Measurements from ENCODE around the gene CSTPP1.
"Not testable (repeated sequence)": the region's sequence is repeated elsewhere in the genome, so short reads cannot be mapped to it uniquely, and the experiment has no call there.

Gene CSTPP1

DNA sequence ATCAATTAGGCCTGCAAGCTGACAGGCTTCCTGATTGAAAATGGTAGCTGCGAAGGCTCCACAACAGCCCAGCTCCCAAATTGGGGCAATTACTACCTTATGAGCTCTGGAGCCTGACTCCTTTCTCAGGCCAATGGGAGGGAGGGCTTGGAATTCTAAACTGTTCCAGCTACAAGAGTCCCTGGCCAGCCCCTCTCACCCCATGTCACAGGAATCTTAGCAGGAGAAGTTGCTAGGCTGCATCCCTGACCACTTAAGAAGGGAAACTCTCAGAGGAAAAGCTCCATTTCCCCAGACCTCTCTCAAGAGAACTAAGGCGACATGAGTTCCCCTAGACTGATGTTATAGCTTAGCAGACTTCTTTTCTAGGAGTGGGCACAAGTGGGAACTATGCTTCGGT, 23.1 kb upstream of the CSTPP1 start:
- no peak for DNase-seq

DNA sequence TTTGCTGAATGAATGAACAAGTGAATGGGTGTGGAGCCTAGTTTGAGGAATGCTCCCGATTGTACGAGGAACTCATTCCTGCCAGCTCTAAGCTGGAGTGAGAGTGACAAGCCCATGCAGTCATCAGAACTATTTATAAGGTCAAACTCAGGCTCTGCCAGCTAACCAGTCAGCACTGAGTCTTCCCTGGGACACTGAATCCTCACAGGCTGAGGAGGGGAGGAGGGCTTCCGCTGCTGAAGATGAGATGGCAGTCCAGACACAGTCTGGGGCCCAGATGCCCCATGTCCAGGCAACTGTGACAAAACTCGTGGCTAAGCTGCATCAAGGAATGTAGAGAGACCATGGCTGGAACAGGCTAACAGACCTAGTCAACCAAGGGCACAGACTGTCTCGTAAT, 22.2 kb upstream of the CSTPP1 start:
- DNase-seq, result no peak

DNA sequence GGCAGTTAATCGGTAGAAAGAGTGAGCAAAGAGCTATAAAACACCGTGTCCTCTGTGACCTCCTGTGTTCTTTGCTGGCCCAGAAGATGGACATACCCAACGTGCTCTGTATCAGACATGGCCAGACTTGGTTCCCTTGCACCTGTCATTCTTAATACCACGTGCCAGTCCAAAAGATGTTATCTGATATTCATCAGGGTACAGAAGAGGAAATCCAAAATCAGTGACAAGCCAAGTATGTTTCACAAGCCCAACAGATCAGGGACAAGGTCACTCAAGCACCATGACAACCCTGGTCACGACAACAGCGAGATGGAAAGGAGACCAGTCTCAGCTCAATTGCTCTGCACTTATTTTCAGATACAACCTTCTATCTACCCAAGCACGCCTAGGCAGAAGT, 21.7 kb upstream of the CSTPP1 start:
- no peak for DNase-seq

DNA sequence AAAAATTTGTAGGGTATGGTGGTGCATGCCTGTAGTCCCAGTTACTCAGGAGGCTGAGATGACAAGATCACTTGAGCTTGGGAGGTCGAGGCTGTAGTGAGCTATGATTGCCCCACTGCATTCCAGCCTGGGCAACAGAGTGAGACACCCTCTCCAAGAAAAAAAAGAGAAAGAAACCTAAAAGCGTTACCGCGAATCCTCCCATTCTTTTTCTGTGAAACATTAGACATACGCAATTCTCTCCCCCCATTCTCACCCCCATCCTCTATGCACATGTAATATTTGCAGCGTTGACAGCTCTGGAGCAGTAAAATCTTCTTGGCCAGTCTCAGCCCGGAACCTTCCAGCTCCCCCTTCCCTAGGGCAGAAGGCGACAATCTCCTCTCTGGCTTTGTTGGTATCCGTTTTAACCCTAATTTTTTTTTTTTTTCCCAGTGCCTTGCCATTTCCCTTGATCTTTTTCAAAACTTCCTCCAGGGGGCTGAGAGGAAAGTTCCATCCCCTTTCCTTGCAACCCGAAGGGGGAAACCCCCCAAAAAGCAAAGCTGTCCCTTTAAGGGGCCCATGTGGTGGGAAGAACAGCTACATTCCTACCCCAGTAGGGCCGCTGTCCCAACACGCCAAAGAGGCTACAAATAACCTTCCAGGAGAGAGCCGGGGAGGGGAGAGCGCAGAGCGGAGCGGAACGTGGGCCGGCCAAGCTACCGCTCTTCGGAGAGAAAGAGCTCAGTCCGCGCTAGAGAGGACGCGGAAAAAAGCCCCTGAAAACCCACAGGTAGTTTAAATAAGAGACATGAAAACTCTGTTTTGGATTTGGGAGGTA, 20.1 kb upstream of the CSTPP1 start:
- DNase-seq, result no peak

DNA sequence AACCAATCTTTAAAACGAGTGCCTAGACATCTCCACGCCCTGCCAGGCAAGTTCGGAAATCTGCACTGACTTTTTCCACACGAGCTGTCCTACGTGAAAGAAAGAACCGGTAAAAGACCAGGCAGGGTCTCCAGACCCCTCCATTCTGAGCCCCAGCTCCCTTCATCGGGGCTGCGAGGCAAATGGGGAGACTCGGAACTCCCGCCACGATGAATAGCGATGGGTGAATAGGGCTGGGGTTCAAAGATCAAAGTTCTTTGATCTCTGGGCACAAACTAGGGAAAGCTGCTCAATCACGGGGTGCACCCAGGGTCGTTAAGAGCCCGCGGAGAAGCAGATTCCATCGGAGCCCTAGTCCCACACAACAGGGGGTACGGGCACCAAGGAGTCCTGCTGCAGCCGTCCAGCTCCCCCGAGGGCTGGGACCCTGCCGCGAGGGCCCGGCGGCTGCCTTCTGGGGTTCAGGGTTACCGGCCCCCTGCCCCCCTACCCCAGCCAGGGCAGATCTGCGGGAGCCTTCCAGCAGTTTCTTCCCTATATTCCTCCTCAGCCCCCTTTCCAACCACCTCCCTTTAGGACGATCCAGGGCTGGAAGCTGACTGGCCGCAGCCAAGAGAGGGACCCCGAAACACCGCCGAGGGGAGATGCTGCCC, 19.3 kb upstream of the CSTPP1 start:
- DNase-seq, result no peak

DNA sequence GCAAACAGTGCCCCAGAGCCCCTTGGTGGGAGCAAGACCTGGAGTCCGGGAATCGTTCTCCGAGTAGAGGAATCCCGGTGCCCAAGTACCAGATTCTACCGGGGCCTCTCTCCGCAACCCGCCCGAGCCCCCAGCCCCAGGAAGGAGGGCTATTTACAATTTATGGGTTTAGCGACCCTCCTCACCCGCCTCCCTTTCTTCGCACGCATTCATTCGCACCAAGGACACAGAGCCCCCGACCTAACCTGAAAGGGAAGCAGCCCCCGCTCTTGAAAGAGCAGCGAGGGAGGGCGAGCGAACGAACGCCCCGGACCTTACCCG, 18.8 kb upstream of the CSTPP1 start:
- DNase-seq, result no peak

DNA sequence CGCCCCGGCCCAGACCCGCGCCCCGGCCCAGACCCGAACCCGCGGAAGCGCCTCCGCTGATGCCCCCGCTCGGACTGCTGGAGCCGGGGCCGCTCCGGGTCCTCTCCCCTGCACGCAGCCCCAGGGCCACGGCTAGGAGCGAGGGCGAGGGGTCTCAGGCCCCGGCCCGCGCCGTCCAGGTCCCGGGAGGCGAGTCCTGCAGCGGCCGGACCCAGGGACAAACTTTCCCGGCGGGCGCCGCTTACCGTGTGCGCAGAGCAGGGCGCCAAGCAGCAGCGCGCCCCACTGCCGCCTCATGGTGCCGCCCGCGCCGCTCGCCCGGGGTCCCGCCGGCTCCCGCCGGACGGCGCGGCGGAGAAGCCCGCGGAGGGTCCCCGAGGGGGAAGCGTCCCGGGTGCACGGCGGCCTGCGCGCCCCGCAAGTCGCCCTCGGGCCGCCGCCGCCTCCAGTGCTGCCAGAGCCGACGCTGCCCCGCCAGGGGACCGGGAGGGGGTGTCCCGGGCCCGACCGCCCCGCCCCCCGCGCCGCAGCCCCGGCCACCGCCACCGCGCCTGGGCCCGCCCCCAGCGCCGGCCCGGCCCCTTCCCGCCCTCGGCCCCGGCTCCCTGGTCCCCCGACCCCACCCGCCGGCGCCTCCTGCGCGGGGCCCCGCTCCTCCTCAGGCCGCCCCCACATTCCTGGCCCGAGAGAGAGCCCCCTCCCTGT, 18.3 kb upstream of the CSTPP1 start, which contains the start of gene LRP4:
LRP4 (minus strand) TSS at position 468 of the 705 bp plus-strand sequence; CDS start at position 297, 171 bp downstream.
- DNase-seq, result peak in 1 of 2 experiments; percentile 15

DNA sequence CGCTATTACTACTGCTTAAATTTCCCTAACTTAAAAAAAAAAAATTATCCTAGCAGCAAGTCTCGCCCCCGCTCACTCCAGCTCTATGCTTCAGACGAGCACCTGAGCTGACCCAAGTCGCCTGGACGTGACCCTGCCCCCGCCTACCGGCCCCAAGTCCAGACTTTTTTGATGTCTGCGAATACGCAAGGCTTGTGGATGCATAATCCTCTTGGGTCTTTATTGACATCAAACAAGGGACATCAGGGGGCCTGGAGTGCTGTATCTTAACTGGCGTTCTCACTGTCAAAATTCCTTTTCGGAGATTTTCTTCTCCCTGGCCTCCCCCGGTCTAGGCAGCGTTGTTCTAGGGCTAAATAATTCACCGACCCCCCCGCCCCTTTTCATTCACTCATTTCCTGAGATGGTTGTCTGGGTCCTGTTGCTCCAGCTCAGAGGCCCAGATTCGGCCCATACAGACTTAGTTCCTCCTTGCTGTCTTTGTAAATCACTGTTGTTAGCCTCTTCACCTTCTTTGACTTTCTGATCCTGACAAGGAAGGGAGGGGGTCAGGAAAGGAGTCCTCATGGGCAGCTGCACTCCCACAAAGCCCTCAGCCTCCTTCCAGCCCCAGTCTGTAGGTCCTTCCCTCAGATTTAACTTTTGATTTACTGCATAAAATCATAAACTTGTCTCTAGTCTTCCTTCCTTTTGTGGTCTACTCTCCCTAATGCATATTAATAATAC, 17.6 kb upstream of the CSTPP1 start:
- DNase-seq, result no peak

DNA sequence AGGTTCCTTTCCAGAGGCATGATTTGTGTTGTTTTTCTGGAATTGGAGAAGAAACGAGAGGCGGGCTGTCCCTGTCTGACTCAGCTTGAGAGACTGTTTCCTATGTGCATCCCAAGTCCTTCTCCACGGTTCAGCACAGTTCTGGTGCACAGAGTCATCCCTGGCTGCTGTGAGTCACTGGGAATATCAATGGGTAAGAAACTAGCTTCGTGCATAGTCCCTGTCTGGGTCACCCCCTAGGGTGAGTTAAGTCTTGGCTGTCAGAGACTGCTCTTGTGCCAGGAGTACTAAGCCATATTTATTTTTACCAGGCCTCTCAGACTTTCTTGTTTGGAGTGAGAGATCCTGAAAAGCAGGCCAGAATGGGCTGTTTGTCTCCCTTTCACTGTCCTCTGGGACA, 15.8 kb upstream of the CSTPP1 start:
- no peak for DNase-seq

DNA sequence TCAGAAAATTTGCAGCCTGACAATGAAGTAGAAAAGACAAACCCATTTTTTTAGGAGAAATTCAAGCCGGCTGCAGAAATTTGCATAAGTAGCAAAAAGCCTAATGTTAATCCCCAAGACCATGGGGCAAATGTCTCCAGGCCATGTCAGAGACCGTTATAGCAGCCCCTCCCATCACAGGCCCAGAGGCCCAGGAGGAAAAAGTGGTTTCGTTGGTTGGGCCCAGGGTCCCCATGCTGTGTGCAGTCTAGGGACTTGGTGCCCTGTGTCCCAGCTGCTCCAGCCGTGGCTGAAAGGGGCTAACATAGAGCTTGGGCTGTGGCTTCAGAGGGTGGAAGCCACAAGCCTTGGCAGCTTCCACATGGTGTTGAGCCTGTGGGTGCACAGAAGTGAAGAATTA, 8.6 kb upstream of the CSTPP1 start:
- DNase-seq, result not testable (repeated sequence)

DNA sequence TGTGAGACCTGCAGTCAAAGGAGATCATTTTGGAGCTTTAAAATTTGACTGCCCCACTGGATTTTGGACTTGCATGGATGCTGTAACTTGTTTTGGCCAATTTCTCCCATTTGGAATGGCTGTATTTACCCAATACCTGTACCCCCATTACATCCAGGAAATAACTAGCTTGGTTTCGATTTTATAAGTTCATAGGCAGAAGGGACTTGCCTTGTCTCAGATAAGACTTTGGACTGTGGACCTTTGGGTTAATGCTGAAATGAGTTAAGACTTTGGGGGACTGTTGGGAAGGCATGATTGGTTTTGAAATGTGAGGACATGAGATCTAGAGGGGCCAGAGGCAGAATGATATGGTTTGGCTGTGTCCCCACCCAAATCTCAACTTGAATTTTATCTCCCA, 7.9 kb upstream of the CSTPP1 start:
- DNase-seq, result not testable (repeated sequence)

DNA sequence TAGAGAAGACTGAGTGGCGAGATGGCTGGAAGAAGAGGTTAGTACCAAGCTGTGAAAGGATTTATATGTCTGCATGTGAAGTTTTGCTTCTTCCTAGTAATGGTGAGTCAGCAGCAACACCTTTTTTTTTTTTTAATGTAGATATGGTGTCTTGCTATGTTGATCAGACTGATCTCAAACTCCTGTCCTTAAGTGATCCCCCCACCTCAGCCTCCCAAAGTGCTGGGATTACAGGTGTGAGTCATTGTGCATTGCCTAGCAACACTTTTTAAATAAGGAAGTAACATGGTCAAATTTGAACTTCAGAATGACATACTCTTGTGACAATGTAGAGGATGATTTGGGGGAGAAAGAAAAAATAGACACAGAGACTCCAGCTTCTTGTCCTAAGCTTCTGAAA, 6.5 kb upstream of the CSTPP1 start:
- DNase-seq, result no peak

DNA sequence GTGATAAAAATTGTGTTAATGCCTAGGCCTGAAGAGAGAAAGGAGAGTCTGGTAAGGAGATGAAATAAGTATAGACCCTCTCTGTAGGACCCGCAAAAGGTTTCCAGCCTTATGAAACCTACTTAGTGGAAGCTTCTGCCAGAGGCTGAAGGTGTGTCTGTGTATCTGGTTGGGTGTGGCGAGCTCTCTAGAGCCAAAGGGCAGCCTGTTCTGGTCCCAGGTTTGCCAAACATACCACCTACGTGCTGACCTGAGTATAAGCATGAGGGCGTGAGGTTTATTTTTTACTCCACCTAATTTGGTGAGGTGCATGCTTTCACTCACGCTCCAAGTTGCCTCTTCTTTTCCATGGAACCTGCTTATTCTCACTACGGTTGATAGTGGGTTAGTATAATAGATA, 5.6 kb downstream of the CSTPP1 start:
- DNase-seq, result no peak

DNA sequence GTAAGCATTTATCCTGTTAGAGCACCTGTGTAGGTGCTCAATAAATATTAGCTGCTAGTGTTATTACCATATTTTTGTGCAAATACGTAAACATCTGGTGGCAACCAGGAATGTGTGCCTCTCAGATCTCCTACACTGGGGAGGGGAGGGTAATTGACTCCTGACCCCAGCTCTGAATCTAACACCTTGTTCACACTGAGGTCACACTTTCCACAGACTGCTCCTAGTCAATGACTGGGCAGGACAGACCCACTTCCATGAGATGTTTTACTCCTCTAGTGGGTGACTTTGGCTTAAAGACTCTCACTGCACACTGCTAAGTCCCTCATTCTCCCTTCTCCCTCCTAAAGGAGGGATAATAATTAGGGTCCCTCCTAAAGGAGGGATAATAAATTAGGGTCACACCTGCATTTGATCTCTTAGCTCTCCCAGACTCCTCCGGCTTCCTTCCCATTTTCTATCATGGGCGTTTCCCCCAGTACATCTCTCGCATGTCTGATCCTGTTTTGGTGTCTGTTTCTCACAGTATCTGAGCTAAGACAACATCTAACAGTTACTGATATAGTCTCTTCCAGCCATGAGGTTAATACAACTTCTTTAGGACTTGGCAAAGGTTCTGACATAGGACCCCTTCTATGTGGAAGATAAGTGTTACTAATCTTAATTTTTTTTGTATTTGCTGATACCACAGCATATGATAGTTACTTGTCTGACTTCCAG, 8.0 kb downstream of the CSTPP1 start:
- no peak for DNase-seq

DNA sequence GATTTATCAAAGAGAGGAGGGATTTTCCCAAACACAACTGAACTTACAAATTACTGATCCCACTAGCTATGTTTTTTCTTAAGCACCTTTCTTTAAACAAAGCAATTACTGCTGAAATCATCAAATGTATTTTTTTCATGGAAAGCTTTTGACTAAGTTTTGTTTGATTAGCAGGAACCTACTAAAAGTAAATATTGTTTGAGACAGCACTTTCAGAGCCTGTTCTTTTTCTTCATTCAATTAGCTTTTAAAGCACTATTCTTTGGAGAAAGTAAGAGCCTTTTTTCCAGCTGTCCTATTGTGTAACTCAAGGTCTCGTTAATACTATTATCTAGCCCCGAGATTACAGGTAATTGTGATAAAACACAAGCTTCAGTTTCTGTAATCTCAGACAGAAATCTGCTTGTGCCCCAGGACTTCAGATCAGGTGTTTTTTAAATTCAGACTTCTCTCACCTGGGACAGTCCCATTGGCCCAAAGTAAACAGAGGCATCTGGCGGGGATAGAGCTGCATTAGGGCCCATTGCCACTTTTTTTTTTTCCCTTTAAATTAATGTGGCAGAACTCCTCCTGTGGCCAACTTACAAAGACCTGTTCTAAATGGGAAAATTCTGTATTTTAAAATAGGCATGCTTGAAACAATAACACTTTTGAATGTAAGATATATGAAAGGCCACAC, 11.0 kb downstream of the CSTPP1 start:
- no peak for DNase-seq

DNA sequence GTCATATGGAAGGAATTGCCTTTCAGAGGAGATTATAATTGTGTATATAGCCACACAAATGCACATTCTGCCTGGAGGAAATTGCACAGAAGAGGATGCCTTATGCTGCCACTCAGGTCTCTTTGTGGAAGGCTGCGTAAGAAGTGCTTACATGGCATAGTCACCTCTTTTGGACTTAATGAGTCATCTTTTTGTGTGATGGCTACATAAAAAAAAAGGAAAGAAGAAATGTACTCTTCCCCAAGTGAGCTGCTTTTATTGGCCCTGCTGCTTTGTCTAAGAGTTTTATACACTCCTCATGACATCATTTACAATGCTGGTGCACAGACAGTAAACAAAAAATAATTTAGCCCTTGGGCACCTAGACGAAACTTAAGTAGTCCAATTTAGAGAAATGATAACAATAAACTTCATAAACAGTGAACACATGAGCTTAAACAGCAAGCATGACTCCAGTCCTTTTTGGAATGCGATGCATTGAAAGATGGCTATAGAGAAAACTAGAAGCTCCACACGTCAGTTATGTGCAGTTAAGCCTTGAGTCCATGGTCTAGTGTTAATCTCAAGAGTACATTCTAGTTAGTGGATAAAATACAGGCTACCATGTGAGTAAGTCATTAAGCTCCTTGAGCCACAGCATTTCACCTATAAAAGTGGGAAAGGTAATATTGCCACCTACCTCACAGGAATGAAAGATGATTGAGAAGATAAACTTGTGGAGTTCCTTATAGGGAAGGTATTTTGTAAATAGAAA, 12.0 kb downstream of the CSTPP1 start:
- no peak for DNase-seq

DNA sequence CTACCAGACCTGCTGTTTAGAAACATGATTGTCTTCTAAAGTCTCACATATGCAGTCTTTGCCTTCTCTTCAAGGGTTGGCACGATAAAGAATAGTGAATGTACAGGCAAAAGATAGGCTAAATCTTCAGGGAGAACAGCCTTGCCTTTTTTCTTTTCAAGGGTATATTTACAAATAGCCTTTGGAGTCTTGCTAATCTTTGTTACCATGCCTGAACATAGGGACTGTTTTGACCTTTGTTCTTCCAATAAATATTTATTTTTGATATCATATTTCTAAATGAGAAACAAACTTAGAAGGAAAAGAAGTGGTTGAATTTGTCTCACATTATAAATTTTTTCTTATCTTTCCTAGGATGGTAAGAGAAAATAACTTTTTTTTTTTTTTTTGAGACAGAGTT, 12.7 kb downstream of the CSTPP1 start:
- no peak for DNase-seq

DNA sequence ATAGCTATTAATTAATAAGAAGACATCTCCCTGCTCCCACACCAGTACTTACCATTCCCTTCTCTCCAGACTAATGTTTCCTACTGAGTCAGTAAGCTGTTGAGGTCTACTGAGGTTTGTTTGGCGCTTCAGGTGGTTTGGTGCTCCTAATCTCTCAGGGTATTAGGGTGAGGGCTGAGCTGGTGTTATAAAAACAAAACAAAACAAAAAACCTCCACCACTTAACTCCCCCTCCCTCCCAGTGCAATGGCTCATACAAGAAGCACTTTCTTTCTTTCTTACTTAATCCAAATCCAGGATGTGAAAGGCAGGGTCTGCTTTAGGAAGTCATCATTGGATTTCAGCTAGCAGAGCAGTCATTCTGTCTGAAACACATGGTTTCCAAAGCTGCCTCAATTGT, 15.3 kb downstream of the CSTPP1 start:
- DNase-seq, result no peak

DNA sequence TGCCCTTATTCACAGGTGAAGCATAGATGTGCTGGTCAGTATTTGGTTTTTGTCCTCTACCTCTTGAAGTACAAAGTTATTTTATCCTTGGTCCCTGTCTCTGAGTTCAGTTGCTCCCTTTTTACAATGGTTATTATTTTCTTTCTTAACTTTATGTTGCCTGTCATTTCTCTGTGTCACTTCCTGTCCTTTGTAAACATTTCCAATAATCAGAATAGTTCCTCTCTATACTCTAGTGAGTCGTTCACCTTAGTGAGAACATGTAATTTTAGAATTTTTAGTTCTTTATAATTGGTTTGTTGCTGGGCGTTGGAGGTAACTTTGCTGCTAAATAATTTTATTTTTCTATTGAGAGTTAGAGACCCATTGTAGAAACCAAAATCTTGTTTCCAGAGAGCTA, 16.0 kb downstream of the CSTPP1 start:
- DNase-seq, result no peak

DNA sequence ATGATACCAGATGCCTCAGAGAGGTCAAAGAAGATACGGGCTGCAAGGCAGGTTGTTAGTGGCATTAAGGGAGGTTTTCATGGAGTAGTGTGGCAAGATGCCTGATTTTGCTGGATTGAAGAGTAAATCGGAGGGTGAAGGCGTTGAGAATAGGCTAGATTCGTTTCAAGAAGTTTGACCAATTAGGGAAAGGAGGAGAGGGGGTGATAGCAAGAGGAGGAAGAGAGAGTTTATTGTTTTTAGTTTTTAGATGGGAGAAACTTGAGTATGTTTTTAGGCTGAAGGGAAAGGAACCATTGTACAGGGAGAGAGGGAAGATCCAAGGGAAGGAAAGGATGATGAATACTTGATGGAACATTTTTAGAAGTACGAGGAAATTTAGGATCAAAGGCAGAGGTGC, 16.5 kb downstream of the CSTPP1 start:
- no peak for DNase-seq

DNA sequence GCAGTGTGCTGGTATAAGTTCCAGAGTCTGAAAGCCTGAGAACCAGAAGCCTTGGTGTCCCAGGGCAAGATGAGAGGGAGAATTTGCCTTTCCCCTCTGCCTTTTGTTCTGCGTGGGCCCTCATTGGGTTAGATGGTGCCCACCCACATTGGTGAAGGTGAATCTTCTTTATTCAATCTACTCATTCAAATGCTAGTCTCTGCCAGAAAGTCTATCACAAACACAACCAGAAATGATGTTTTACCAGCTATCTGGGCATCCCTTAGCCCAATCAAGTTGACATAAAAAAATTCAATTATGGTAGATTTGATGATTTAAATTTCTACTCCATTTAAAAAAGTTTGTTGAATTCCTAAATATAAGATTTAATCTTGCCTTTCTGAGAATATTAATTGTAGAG, 22.2 kb downstream of the CSTPP1 start:
- DNase-seq, result no peak
